BLaER1 treated with 17β-estradiol and CSF1 and Interleukin-3, amounts not matched to agents 10 nM and 100 nM (cell line): ENCODE measurements around the gene DOCK10.

Source experiments
- H3K27ac ChIP-seq, 11 experiments: shearing (Covaris generic); formaldehyde crosslinking; 2 replicates each; pipeline ENCODE4 v1.8.1; 2022
- H3K27me3 ChIP-seq, 11 experiments: shearing (Covaris generic); formaldehyde crosslinking; 2 replicates each; pipeline ENCODE4 v1.8.1; 2022
- H3K36me3 ChIP-seq, 11 experiments: shearing (Covaris generic); formaldehyde crosslinking; 2 replicates each; pipeline ENCODE4 v1.8.1; 2022
- H3K4me1 ChIP-seq, 10 experiments: shearing (Covaris generic); formaldehyde crosslinking; 2 replicates each; pipeline ENCODE4 v1.8.1; 2022
- H3K4me2 ChIP-seq, 11 experiments: shearing (Covaris generic); formaldehyde crosslinking; 2 replicates each; pipeline ENCODE4 v1.8.1; 2022
- H3K4me3 ChIP-seq, 10 experiments: shearing (Covaris generic); formaldehyde crosslinking; 2 replicates each; pipeline ENCODE4 v1.8.1; 2022
- H3K9ac ChIP-seq, 11 experiments: shearing (Covaris generic); formaldehyde crosslinking; 2 replicates each; pipeline ENCODE4 v1.8.1; 2022
- H3K9me3 ChIP-seq, 11 experiments: shearing (Covaris generic); formaldehyde crosslinking; replicated peaks in 1 of 11; 2 replicates each; pipeline ENCODE4 v1.8.1; 2022
- H4K20me1 ChIP-seq, 11 experiments: shearing (Covaris generic); formaldehyde crosslinking; 2 replicates each; pipeline ENCODE4 v1.8.1; 2022
- Cebpa-rat ChIP-seq, 11 experiments: shearing (Covaris generic); IDR thresholded peaks; 2 replicates each; pipeline ENCODE4 v1.8.1; 2022

The DOCK10 gene

GRCh38 chr2:225013425-225014365, 28.6 kb downstream of the DOCK10 start:
- Histone ChIP-seq H3K9ac (no peak overlapping the region), H3K27ac (no peak overlapping the region), H3K4me2 (peak overlapping the region in 1 of 11 experiments; percentile 19; a peak in 1 of 22 replicates), H3K36me3 (no peaks in the 10 kb centered on the region), H3K9me3 (no peaks in the 10 kb centered on the region), H3K4me3 (no peak overlapping the region), H3K27me3 (no peaks in the 10 kb centered on the region), H3K4me1 (peaks cover 3 to 35% (median 9%) of the 10 kb centered on the region in 10 experiments), H4K20me1 (peaks cover 0 to 36% (median 0%) of the 10 kb centered on the region in 11 experiments; a peak in 1 of 22 replicates)
- no peak for TF ChIP-seq Cebpa-rat (IDR thresholded peaks at IDR 0.05)

GRCh38 chr2:225011585-225011984, 30.7 kb downstream of the DOCK10 start:
- H3K9me3 ChIP-seq: no peaks in the 10 kb centered on the region
- no peak overlapping the region for H3K4me3 ChIP-seq
- no peak overlapping the region for H3K9ac ChIP-seq
- peaks cover 0 to 9% (median 0%) of the 10 kb centered on the region in 11 experiments; a peak in 3 of 22 replicates for H3K36me3 ChIP-seq
- H3K27me3 ChIP-seq: no peaks in the 10 kb centered on the region
- no peak for TF ChIP-seq Cebpa-rat (IDR thresholded peaks at IDR 0.05)
- H3K4me1 ChIP-seq: peaks cover 12 to 44% (median 17%) of the 10 kb centered on the region in 10 experiments
- no peak overlapping the region for H3K4me2 ChIP-seq
- H4K20me1 ChIP-seq: peaks cover 0 to 41% (median 0%) of the 10 kb centered on the region in 11 experiments; a peak in 1 of 22 replicates
- H3K27ac ChIP-seq: no peak overlapping the region

- H3K4me3 ChIP-seq: no peak overlapping the region
- H3K4me2 ChIP-seq: peak overlapping the region in 2 of 11 experiments; percentile 10 to 27; a peak in 2 of 22 replicates
- peaks cover 12 to 44% (median 17%) of the 10 kb centered on the region in 10 experiments for H3K4me1 ChIP-seq
- H3K9ac ChIP-seq: no peak overlapping the region
- H4K20me1 ChIP-seq: peaks cover 0 to 41% (median 0%) of the 10 kb centered on the region in 11 experiments; a peak in 1 of 22 replicates
- H3K27me3 ChIP-seq: no peaks in the 10 kb centered on the region
- no peak for TF ChIP-seq Cebpa-rat (IDR thresholded peaks at IDR 0.05)
- no peaks in the 10 kb centered on the region for H3K9me3 ChIP-seq
- peaks cover 0 to 17% (median 0%) of the 10 kb centered on the region in 11 experiments; a peak in 3 of 22 replicates for H3K36me3 ChIP-seq
- H3K27ac ChIP-seq: no peak overlapping the region
These were observed 31.5 kb downstream of the DOCK10 start for GRCh38 chr2:225010804-225011203.

- Histone ChIP-seq H3K4me2 (peak overlapping the region in 3 of 11 experiments; percentile 27 to 41 (median 34); a peak in 3 of 22 replicates), H3K4me1 (peaks cover 12 to 44% (median 18%) of the 10 kb centered on the region in 10 experiments), H3K27me3 (no peaks in the 10 kb centered on the region), H3K9me3 (no peaks in the 10 kb centered on the region), H4K20me1 (peaks cover 0 to 41% (median 0%) of the 10 kb centered on the region in 11 experiments; a peak in 1 of 22 replicates), H3K4me3 (no peak overlapping the region), H3K9ac (no peak overlapping the region), H3K27ac (no peak overlapping the region), H3K36me3 (peaks cover 0 to 18% (median 0%) of the 10 kb centered on the region in 11 experiments; a peak in 3 of 22 replicates)
- no peak for TF ChIP-seq Cebpa-rat (IDR thresholded peaks at IDR 0.05)
These were observed 32.5 kb downstream of the DOCK10 start for GRCh38 chr2:225009768-225010167.

- Histone ChIP-seq H4K20me1 (peaks cover 0 to 49% (median 0%) of the 10 kb centered on the region in 11 experiments; a peak in 1 of 22 replicates), H3K36me3 (peaks cover 0 to 18% (median 0%) of the 10 kb centered on the region in 11 experiments; a peak in 3 of 22 replicates), H3K9me3 (no peaks in the 10 kb centered on the region), H3K4me2 (peak overlapping the region; percentile 29 to 67 (median 51)), H3K4me3 (no peak overlapping the region), H3K9ac (no peak overlapping the region), H3K27me3 (no peaks in the 10 kb centered on the region), H3K27ac (peak overlapping the region in 6 of 11 experiments; percentile 15 to 58 (median 44); a peak in 9 of 22 replicates), H3K4me1 (peaks cover 12 to 50% (median 21%) of the 10 kb centered on the region in 10 experiments)
- TF ChIP-seq Cebpa-rat (IDR thresholded peaks at IDR 0.05): no peak
These were observed 33.3 kb downstream of the DOCK10 start for GRCh38 chr2:225008935-225009334.

GRCh38 chr2:225008179-225008856, 34.0 kb downstream of the DOCK10 start:
- Histone ChIP-seq H3K4me3 (no peak overlapping the region), H3K36me3 (peaks cover 0 to 18% (median 0%) of the 10 kb centered on the region in 11 experiments; a peak in 3 of 22 replicates), H3K27me3 (no peaks in the 10 kb centered on the region), H3K27ac (peak overlapping the region in 6 of 11 experiments; percentile 15 to 64 (median 48); a peak in 10 of 22 replicates), H3K9me3 (no peaks in the 10 kb centered on the region), H4K20me1 (peaks cover 0 to 46% (median 0%) of the 10 kb centered on the region in 11 experiments; a peak in 1 of 22 replicates), H3K4me1 (peaks cover 15 to 50% (median 20%) of the 10 kb centered on the region in 10 experiments), H3K9ac (no peak overlapping the region), H3K4me2 (peak overlapping the region; percentile 28 to 67 (median 51))
- no peak for TF ChIP-seq Cebpa-rat (IDR thresholded peaks at IDR 0.05)

- peaks cover 31 to 60% (median 36%) of the 10 kb centered on the region in 10 experiments for H3K4me1 ChIP-seq
- TF ChIP-seq Cebpa-rat (IDR thresholded peaks at IDR 0.05): no peak
- no peak overlapping the region for H3K27ac ChIP-seq
- H3K4me2 ChIP-seq: no peak overlapping the region
- no peak overlapping the region for H3K4me3 ChIP-seq
- no peaks in the 10 kb centered on the region for H3K9me3 ChIP-seq
- peaks cover 0 to 18% (median 0%) of the 10 kb centered on the region in 11 experiments; a peak in 3 of 22 replicates for H3K36me3 ChIP-seq
- peaks cover 0 to 39% (median 0%) of the 10 kb centered on the region in 11 experiments; a peak in 4 of 22 replicates for H4K20me1 ChIP-seq
- no peaks in the 10 kb centered on the region for H3K27me3 ChIP-seq
- no peak overlapping the region for H3K9ac ChIP-seq
These were observed 35.5 kb downstream of the DOCK10 start for GRCh38 chr2:225006730-225007129.

GRCh38 chr2:225004597-225004996, 37.7 kb downstream of the DOCK10 start:
- H3K4me3 ChIP-seq: no peak overlapping the region
- H3K9me3 ChIP-seq: no peaks in the 10 kb centered on the region
- H4K20me1 ChIP-seq: peaks cover 0 to 22% (median 0%) of the 10 kb centered on the region in 11 experiments; a peak in 4 of 22 replicates
- no peak for TF ChIP-seq Cebpa-rat (IDR thresholded peaks at IDR 0.05)
- H3K4me1 ChIP-seq: peaks cover 40 to 60% (median 45%) of the 10 kb centered on the region in 10 experiments
- no peaks in the 10 kb centered on the region for H3K27me3 ChIP-seq
- peak overlapping the region in 3 of 11 experiments; percentile 0 to 35 (median 19); a peak in 2 of 22 replicates for H3K4me2 ChIP-seq
- H3K9ac ChIP-seq: no peak overlapping the region
- peaks cover 0 to 18% (median 0%) of the 10 kb centered on the region in 11 experiments; a peak in 3 of 22 replicates for H3K36me3 ChIP-seq
- H3K27ac ChIP-seq: no peak overlapping the region
